Raji (cell line): ENCODE measurements around the gene AMMECR1L.

Experiments used
- POLR2A ChIP-seq: IDR thresholded peaks from 2 replicates; pipeline ENCODE4 v1.6.1; 2011; ENCODE audit warnings: low read depth, low read length, control low read depth; ENCODE audit not compliant: insufficient read depth

The AMMECR1L gene

DNA sequence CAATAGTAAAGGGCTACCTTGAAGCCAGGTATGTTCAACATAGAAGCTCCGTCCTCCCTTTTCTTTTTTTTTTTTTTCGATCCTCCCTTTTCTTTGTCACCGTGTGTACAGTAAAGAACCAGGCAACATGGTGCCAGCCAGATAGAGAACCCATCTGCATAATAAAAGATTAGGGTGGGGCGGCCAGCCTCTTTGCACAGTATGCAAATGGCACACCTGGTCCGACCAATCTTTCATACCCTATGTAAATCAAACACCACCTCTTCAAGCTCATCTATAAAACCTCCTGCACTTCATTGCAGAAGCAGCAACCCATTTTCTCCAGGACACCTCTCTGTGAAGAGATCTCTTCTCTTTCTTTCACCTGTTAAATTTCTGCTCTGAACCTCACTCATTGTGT is 67.5 kb downstream of the AMMECR1L start:
- TF ChIP-seq POLR2A = no peak

DNA sequence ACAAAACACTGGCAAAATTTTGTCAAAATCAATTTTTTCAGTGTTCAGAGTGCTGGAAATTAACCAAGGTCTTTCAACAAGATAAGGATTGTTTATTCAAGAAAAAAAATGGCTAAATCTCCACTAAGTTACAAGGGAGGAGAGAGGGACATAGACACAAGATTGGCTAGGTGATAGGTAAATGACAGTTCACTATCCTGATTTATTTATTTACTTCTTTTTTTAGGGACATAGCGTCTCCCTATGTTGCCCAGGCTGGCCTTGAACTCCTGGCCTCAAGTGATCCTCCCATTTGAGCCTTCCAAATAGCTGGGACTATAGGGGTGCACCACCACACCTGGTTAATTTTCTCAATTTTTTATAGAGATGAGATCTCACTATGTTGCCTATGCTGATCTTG is 71.1 kb downstream of the AMMECR1L start:
- no peak for TF ChIP-seq POLR2A
